ENCODE results near the gene CELSR1.

- TF ChIP-seq CTCF (IDR thresholded peaks at IDR 0.05) = no peak
- no peak for TF ChIP-seq ZFX (IDR thresholded peaks at IDR 0.05; ENCODE audit: borderline replicate concordance)
These were observed 109.2 kb downstream of the CELSR1 start for GRCh38 chr22:46428171-46428570.

Measured in 22Rv1 (cell line).